ENCODE data around the gene ANKS1A. TPM values are rescaled to one million over a fixed set of nuclear protein-coding genes. Genes with fewer than 3 reads are reported as not detected.
"Not testable (repeated sequence)": the region's sequence is repeated elsewhere in the genome, so short reads cannot be mapped to it uniquely, and the experiment has no call there.

ANKS1A gene
- total RNA-seq, 1 donor from 2014 or later, result 17.3 TPM

GRCh38 chr6:34884996-34885395 is 4.1 kb upstream of the ANKS1A start:
- DNase-seq, result no peak

GRCh38 chr6:34885837-34886236 is 3.2 kb upstream of the ANKS1A start:
- not testable (repeated sequence) for DNase-seq

- peak; percentile 94 for DNase-seq
Observed at GRCh38 chr6:34887753-34888513, 1.1 kb upstream of the ANKS1A start, which contains the start of gene TAF11. TAF11 (minus strand) TSS chr6:34888042; CDS start chr6:34887957, 85 bp downstream.

- peak; percentile 63 for DNase-seq
Observed at GRCh38 chr6:34888514-34888856, 570 bp upstream of the ANKS1A start.

- DNase-seq, result peak; percentile 6
Observed at GRCh38 chr6:34890533-34890925, 1.5 kb downstream of the ANKS1A start.

GRCh38 chr6:34891296-34891695 is 2.2 kb downstream of the ANKS1A start:
- no peak for DNase-seq

GRCh38 chr6:34894693-34895092 is 5.6 kb downstream of the ANKS1A start:
- no peak for DNase-seq

GRCh38 chr6:34897130-34897529 is 8.1 kb downstream of the ANKS1A start:
- no peak for DNase-seq

- DNase-seq, result no peak
Observed at GRCh38 chr6:34897716-34898115, 8.7 kb downstream of the ANKS1A start.

GRCh38 chr6:34899748-34900147 is 10.7 kb downstream of the ANKS1A start:
- not testable (repeated sequence) for DNase-seq

GRCh38 chr6:34900321-34901031 is 11.4 kb downstream of the ANKS1A start:
- DNase-seq, result no peak

- no peak for DNase-seq
Observed at GRCh38 chr6:34901930-34902329, 12.9 kb downstream of the ANKS1A start.

- no peak for DNase-seq
Observed at GRCh38 chr6:34904990-34905613, 16.0 kb downstream of the ANKS1A start.

- DNase-seq, result no peak
Observed at GRCh38 chr6:34906826-34907225, 17.8 kb downstream of the ANKS1A start.

GRCh38 chr6:34908194-34908593 is 19.1 kb downstream of the ANKS1A start:
- no peak for DNase-seq

GRCh38 chr6:34909320-34909883 is 20.3 kb downstream of the ANKS1A start:
- DNase-seq, result no peak

GRCh38 chr6:34911822-34912221 is 22.8 kb downstream of the ANKS1A start:
- DNase-seq, result no peak

- DNase-seq, result no peak
Observed at GRCh38 chr6:34912715-34913464, 23.8 kb downstream of the ANKS1A start.

- DNase-seq, result no peak
Observed at GRCh38 chr6:34914358-34914757, 25.3 kb downstream of the ANKS1A start.

- no peak for DNase-seq
Observed at GRCh38 chr6:34916348-34916967, 27.4 kb downstream of the ANKS1A start.

- no peak for DNase-seq
Observed at GRCh38 chr6:34917626-34918285, 28.7 kb downstream of the ANKS1A start.
